GM18498 (cell line): Measurements from ENCODE around the gene OR13J1.
A peak's percentile ranks its signal among the peaks of the same experiment; 100 is the strongest.

Source experiments
- ATAC-seq: cut with Tn5 transposase; IDR thresholded peaks from one replicate; pipeline ENCODE4 v1.9.1; 2021; ENCODE audit warnings: mild to moderate bottlenecking, moderate library complexity; ENCODE audit not compliant: unreplicated experiment

OR13J1 gene

GRCh38 chr9:35835216-35835632 lies 35.0 kb downstream of the OR13J1 start:
- ATAC-seq = no peak

DNA sequence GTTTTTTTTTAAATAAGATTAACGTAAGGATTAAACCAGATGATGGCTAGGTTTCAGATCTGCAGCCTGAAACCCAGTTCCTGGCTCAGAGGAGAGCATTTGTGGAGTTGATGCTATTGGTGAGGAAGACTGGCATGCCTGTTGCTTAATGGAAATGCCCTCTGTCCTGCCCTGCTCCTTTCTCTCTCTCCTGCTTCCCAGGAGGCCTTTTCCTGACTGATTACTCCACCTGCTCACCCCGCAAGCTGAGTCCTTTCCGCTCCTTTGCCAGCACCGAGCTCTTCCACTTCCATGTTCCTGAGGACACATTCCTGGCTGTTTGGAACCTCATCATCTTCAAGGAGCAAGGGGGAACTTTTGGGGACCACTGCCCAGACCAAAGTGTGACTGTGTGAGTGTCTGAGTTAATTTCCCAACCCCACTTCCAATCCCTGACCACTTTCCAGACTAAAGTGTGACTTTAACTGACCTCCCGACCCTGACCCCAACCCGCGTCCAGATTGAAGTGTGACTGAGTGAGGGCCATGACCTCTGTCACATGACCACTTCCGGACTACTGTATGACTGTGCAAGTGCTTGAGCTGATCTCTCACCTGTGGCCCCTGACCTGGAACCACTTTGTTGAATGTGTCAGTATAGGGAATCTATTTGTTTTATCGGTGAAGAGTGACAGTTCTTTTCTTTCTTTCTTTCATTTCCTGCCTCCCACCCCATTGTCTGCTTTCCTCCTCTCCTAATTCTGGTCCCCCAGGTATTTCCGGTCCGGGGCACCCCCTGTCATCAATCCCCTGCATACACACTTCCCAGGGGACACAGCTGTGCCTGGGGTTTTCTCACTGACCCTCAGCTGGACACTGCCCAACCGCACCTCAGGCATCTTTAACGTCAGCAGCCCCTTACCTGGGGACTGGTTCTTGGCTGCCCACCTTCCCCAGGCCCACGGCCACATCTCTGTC lies 35.7 kb downstream of the OR13J1 start:
- ATAC-seq = no peak

- ATAC-seq = no peak
Measured at GRCh38 chr9:35832814-35833213, 37.4 kb downstream of the OR13J1 start.

DNA sequence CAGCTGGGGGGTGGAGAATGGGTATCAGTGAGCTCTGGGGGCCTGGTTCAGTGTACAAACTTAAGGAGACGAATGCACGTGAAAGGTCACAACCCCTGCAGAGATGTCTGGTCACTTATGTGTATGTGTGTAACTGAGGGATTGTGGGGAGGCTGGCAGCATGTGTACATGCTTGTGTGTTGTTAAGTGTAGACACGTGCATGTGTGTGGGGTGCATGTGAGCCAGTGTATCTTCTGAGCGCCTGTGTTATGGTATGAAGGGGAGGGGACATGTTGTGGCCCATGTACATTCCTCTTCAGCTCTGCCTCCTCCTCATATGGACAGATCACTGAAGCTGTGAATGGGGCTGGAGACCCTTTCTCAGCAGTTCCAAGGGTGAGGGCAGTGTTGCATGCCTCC lies 39.2 kb downstream of the OR13J1 start:
- ATAC-seq = no peak

DNA sequence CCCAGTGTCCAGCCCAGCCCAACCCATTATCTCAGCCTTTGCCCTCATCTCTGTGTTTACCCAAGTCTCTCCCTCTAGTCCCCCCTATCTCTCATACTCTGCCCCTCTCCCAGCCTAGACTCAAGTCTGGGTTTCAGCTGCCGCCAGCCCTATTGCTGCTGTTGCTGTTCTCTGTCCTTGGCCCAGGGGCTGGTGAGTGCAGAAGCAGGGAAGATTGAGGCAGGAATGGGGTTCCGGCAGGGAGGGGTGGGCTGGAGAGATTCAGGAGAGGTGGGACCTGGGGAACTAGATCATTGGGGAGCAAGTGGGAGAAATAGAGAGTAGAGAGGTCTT lies 40.5 kb downstream of the OR13J1 start:
- no peak for ATAC-seq

GRCh38 chr9:35829084-35829763 lies 41.0 kb downstream of the OR13J1 start, which contains the start of gene TMEM8B:
Gene TMEM8B, plus strand, starts transcription at chr9:35829228. Its CDS starts 220 bp downstream, at chr9:35829448.
- peak; percentile 77 for ATAC-seq

GRCh38 chr9:35828716-35829083 lies 41.5 kb downstream of the OR13J1 start, which contains the start of gene FAM221B:
Gene FAM221B, minus strand, starts transcription at chr9:35828732. Its CDS starts 2,571 bp downstream, at chr9:35826161.
- peak; percentile 3 for ATAC-seq

DNA sequence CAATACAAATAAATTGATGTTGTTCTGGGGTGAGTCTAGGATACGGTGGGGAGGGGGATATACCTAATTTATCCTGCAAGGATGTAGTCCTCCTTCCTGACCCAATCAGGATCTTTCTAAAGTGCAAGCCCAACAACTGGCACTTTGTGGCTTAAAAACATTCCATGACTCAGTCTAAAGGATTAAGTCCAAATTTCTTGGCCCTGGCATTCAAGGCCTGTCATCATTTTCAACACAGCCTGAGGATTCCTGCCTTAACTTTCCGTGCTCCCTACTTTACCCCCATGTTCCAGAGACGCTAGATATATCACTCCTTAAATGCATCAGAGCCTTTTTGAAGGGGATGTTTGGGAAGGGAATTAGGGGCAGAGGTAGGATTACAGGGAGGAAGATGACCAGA lies 42.7 kb downstream of the OR13J1 start:
- no peak for ATAC-seq

DNA sequence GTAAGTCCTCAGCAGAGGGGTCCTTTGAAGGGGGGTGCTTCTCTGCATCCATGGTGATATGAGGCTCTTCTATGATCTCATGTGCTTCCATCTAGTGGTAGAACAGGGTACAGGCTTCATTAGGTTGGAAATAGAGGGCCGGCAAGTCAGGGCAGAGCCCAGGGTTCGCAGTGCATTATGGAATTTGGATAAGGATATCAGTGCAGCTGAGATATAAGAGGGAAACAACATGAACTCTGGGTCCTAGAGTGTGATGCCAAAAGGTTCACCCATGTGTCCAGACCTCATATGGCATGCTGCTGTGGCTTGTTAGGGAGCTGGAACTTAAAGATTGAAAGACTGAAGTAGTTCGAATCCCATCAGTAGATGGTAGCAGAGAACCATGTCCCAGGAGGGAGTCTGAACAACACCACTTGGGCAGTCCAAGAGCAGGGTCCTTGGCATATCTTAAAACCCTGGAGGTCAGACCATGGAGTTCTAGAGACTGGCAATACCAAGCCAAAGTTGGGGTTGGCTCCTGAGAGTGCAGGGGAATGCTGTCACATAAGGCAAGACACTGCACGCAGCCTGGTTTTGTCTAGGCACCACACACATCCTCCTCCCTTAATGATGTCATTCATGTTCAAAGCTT lies 44.0 kb downstream of the OR13J1 start:
- peak; percentile 57 for ATAC-seq

DNA sequence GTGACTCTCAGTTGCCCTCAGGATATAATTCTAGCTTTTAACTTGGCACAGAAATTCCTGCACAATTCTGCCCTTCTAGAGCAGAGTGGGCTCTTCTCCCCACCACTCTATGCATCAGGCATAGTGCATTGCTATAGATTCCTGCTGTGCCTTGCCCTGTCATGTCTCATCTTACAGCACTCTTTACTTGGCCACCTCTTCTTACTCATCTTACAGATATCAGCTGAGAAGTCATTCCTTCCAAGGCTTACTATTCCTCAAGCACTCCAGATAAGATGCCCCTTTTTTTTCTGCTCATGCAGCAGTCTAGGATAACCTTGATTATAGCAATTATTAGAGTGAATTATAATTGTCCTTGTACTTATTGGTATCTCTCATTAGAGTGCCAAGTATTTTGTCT lies 47.3 kb downstream of the OR13J1 start:
- no peak for ATAC-seq

GRCh38 chr9:35820076-35820475 lies 50.1 kb downstream of the OR13J1 start:
- ATAC-seq = no peak
